Colon (tissue), 2 donors: ENCODE results near the gene TOP3A.
"Not testable (repeated sequence)": the region's sequence is repeated elsewhere in the genome, so short reads cannot be mapped to it uniquely, and the experiment has no call there.

Experiments
- FAIRE-seq: peaks from 2 replicates; lab custom pipeline; 2012; peaks lifted over from hg19 to GRCh38; lab: Jason Lieb, UNC
- donor health status: control.
- donor health status: control.

TOP3A gene, protein sequence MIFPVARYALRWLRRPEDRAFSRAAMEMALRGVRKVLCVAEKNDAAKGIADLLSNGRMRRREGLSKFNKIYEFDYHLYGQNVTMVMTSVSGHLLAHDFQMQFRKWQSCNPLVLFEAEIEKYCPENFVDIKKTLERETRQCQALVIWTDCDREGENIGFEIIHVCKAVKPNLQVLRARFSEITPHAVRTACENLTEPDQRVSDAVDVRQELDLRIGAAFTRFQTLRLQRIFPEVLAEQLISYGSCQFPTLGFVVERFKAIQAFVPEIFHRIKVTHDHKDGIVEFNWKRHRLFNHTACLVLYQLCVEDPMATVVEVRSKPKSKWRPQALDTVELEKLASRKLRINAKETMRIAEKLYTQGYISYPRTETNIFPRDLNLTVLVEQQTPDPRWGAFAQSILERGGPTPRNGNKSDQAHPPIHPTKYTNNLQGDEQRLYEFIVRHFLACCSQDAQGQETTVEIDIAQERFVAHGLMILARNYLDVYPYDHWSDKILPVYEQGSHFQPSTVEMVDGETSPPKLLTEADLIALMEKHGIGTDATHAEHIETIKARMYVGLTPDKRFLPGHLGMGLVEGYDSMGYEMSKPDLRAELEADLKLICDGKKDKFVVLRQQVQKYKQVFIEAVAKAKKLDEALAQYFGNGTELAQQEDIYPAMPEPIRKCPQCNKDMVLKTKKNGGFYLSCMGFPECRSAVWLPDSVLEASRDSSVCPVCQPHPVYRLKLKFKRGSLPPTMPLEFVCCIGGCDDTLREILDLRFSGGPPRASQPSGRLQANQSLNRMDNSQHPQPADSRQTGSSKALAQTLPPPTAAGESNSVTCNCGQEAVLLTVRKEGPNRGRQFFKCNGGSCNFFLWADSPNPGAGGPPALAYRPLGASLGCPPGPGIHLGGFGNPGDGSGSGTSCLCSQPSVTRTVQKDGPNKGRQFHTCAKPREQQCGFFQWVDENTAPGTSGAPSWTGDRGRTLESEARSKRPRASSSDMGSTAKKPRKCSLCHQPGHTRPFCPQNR

DNA sequence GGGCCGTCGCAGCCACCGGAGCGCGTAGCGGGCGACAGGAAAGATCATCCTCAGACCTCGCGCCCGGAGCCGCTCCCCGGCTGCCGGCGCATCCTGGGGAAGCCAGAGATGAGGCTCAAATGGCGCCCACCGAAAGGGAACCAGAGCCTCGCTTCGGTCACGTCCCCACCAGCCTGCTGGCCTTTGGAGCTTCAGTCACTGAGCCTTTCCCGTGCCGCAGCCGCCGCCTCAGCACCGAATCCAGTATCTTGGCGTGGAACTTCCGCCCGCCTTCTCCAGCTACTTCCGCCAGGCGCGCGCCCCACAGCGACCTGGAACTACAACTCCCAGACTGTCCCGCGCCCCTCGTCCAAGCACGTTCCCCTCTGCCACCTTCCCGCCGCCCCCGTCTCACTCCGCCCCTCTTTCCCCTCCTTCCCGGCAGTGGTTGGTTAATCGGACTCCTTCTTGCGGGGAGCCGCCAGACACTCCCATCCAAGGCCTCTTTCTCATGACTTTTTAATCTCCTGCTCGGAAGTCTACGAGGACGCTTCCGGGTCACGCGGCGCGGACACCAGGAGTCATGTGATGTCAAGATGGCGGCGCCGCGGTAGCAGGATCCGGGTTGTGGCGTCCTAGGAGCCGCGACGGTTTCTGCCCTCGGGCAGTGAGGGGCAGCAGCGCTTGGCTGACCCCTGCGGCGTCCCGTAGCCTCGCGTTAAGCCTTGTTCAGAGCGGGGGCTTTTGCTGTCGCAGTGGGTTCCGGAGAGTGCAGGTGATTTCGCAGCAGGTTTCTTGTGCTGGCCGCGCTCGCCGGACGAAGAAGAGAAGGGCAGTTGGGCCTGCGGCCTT lies at the start of gene TOP3A, which contains the start of gene SMCR8:
Gene TOP3A (minus strand): TSS at position 264 of the 831 bp plus-strand sequence. CDS start 216 bp downstream, at position 48.
Gene SMCR8 (plus strand): TSS at position 563 of the 831 bp plus-strand sequence. CDS start 497 bp downstream, outside the sequence.
- no peak for FAIRE-seq

DNA sequence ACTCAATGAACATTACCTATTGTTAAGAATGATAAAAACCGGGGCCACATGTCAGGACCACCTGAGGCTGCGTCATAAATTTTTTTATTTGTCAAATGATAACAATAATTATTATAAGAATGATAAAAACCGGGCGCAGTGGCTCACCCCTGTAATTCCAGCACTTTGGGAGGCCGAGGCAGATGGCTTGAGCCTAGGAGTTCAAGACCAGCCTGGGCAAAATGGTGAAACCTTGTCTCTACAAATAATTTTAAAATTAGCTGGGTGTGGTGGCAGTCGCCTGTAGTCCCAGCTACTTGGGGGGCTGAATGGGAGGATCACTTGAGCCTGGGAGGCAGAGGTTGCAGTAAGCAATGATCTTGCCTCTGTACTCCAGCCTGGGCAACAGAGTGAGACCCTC lies 49.4 kb upstream of the TOP3A start:
- FAIRE-seq, result no peak

DNA sequence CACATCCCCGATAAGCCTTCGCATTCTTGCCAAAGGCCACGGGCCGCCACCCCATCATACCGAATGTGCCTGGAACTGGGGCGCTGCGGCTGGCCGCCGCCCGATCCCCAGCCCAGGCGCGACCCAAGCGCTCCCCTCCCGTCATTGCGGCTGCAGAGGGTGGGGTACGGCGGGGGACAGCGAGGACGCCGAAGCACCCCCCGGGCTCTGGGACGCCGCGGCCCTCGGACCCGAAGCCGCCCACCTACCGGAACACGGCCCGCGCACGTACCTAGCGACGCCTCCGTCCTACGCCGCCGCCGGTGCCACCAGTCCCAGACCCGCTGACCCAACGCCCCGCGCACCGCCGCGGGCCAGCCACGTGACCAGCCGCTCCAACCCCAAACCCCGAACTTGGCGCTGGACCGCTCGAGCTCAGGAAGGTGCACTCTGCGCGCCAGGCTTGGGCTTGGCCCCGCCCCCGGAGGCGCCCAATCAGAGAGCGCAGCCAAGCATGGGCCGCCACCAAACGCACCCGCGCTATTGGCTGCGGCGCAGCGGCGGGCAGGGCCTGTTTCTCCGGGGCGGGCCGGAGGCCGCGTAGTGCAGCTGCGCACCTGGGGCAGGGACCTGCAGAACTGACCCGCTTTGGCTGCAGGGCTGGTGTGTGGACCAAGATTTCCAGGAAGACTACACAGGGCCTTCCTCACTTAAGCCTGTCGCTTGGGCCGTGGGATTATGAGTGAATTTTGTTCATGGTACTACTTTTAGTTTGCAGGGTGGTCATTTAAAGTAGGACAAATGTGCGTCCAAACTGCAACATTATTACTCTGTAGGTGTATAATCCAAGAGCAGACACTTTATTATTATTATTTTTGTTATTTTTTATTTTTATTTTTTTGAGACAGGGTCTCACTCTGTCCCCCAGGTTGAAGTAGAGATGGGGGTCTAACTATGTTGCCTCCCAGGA lies 48.6 kb upstream of the TOP3A start, which contains the start of gene SHMT1:
Gene SHMT1 (minus strand): TSS at position 450 of the 949 bp plus-strand sequence. CDS start 7,569 bp downstream, outside the sequence.
- no peak for FAIRE-seq

DNA sequence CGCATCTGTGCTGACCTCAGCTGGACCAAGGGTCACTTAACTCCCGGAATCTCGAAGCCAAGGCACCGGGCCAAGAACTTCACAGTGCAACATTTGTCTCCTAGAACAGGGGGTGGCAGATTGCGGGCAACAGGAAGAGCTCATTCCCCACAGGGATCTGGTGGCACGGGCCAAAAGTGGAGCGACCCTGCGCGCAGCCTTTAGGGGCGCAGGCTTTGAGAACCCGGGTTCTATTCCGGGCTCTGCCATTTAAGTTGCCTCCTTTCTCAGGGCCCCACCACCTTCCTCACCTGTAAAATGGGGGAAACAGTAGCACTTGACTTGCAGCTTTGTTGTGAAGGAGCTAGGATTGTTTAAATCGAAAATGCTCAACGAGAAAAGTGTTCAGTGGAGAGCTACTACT lies 47.9 kb upstream of the TOP3A start:
- no peak for FAIRE-seq

DNA sequence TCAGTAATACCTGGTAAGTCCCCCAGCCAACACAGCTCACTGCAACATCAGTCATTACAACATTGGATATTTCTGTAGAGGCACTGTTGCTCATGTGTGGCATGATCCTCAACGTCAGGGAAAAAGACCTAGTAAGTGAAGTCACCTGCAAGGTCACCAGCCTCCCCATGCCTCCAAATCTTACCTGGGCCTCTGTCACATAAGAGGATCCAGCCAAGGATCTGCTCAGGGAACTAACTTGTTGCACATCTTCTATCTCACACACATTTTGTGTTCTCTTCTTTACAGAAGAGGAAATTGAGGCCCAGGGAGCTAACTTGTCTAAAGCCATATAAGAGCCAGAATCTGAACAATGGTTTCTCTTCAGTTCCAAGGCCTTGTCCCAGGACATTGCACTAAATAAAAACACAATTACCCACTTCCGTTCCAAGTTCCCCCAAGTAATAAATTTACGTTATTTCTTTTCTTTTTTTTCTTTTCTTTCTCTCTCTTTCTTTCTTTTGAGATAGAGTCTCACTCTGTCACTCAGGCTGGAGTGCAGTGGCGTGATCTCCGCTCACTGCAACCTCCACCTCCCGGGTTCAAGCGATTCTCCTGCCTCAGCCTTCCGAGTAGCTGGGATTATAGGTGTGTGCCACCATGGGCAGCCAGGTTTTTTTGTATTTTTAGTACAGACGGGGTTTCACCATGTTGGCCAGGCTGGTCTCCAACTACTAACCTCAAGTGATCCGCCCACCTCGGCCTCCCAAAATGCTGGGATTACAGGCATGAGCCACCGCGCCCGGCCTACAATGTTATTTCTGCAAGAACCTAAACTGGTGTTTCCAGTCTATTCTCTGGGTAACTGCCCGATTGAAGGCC lies 47.3 kb upstream of the TOP3A start:
- FAIRE-seq, result no peak

DNA sequence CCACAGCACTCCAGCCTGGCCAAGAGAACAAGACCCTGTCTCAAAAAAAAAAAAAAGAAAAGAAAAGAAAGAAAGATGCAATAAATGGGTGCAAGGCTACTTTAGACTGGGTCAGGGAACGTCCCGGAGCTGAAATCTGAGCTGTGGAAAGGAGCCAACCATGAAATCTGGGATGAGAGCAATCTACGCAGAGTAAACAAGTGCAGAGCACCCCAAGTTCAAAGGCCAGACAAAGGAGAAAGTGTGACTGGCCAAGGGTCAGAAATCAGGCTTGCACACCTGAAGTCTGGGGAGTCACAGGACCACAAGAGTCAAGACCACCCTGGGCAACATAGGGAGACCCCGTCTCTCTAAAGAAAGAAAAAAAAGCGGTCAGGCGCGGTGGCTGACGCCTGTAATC lies 45.7 kb upstream of the TOP3A start:
- no peak for FAIRE-seq

DNA sequence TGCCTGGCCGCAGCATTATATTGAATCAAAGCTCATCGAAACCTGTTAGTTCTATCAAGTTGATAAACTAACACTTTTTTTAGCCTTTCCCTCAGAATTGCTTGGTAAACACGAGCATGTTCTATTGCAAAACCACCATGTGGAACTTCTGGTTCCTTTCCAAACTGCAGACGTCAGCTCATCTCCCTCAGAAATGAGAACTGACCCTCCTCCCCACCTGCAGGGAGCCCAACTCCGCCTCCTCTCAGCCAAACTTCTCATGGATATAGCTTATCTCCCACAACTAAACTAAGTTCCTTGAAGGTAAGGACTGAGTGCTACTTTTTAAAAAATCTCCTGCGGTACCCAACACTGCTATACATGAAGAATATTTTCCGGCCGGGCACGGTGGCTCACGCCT lies 41.8 kb upstream of the TOP3A start:
- no peak for FAIRE-seq

DNA sequence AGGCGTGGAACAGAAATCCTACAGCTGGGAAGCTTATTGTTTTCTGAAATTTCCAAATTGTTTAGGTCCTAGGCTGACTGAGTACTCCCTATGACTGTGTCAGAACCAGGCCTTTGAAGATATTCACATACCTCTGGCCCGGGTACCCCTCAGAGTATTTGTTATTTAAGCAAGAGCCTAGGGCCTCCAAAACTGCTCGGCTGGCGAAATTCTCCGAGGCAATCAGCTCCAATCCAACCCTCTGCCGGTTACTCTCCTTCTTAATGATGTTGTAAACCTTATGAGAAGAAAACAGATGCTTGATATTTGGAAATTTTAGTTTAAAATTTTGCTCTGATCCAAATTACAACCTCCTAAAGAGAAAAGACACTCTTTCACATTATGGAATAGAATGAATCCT lies 38.7 kb upstream of the TOP3A start:
- FAIRE-seq, result no peak

DNA sequence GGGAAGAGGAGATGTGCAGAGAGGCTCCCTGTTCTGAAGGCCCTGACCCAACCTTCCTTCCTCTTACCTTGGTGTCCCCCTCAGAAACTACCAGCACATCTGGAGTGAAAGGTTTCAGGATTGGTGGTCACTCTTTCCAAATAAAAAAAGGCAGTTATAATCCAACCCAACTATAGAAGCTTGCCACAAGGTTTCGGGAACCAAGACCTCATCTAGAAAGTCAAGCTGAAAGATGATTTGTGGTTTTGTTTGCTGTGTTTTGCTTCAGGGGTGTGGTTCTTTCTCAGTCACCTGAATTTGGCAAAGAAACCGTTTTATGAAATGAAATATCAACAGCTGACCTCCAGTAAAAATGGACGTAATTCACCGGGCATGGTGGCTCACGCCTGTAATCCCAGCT lies 29.2 kb upstream of the TOP3A start:
- FAIRE-seq, result no peak

DNA sequence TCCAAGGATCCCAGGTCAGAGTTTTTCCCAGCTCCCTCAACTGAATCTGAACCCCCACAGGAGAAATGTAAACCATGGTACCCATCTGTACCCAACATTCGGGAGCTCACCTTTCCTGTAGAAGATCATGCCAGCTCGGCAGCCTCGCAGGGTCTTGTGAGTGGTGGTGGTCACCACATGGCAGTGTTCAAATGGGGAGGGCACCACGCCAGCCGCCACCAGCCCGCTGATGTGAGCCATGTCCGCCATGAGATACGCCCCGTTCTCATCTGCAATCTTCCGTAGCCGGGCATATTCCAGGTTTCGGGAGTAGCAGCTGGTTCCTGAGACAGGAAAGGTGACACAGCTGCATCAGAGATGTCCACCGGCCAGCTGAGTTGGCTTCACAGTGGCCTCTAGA lies 25.1 kb upstream of the TOP3A start:
- no peak for FAIRE-seq

DNA sequence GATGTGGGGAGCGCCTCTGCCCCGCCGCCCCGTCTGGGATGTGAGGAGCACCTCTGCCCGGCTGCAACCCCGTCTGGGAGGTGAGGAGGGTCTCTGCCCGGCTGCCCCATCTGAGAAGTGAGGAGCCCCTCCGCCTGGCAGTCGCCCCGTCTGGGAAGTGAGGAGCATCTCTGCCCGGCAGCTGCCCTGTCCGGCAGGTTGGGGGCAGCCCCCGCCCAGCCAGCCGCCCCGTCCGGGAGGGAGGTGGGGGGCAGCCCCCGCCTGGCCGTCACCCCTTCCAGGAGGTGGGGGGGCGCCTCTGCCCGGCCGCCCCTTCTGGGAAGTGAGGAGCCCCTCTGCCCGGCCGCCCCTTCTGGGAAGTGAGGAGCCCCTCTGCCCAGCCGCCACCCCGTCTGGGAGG lies 23.4 kb upstream of the TOP3A start:
- not testable (repeated sequence) for FAIRE-seq

DNA sequence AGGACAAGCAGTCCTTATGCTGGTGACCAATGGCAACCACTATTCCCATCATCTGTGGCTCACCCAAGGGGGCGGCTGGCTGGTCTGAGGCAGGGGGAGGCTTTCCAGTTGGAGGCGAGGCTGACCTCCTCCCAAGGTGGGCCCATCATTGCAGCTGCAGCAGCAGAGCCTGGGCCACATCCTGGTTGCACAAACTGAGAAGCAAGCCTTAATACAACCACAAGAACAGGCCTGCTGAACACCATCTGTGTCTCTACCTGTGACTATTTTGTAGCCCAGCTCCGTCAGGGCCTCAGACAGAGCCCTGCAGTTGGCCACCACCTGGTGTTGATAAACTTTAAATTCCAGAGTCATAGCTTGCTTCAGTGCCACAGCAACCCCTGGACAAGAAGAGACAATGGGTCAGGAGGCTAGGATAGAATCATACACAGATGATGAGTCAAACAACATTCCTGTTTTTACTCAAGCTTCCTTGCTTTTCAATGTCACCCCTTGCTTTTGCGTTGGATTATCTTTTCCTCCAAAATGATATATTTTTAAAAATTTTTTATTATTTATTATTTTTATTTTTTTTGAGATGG lies 18.2 kb upstream of the TOP3A start:
- no peak for FAIRE-seq

DNA sequence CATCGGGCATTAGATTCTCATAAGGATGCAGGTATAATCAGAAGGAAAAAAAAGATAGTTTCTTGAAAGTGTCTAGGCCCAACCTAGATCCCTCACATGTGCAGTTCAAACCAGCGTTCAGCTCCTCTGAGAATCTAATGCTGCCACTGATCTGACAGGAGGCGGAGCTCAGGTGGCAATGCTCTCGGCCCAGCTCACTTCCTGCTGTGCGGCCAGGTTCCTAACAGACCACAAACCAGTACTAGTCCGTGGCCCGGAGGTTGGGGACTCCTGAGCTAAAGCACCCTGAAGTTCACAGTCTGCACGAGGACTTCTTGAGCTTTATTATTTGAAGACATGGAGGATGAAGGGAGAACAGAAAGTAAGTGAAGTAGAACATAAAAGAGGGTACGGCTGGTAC lies 17.1 kb upstream of the TOP3A start:
- FAIRE-seq, result no peak

DNA sequence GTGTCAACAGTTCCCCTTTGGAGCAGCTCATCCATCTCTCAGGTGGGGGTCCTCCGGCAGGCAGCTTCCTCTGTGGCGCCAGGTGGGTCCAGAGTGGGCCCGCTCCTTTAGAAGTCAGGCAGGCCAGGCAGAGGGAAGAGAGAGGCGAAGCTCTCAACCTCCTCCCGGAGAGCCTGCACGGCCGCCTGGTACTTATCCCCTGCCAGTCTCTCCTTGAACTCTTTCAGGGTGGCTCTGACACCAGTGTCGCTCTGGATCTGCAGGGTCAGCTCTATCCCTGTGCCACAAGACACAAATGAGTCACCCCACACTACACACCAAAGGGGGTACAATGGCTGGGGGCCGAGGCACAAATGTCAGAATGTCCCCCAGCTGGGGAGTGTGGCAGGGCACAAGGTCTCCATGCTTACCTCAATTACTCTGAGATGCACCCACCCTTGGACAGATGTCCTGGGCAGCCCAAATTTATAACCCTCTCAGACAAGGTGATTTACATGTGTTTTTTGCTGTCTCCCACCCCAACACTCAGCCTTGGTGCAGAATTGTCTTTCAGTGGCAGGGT lies 13.9 kb upstream of the TOP3A start:
- no peak for FAIRE-seq

DNA sequence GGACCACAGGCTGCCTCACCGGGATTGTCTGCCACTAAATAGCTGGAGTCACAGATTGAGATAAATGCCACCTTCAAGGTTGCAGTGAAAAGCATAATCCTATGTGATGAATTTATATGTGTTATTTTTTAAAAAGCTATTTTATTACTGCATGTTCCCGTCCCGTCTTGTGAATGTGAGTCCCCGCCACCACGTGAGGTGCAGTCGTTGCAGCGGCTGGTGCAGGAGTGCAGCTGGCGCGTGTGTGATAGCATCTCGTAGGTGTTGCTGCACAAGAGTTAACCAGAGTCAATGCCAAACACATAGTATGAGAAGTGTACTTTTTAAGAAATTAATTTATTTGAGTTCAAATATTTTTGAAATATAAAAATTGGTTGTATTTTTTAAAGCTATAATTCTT lies 12.8 kb upstream of the TOP3A start:
- no peak for FAIRE-seq

DNA sequence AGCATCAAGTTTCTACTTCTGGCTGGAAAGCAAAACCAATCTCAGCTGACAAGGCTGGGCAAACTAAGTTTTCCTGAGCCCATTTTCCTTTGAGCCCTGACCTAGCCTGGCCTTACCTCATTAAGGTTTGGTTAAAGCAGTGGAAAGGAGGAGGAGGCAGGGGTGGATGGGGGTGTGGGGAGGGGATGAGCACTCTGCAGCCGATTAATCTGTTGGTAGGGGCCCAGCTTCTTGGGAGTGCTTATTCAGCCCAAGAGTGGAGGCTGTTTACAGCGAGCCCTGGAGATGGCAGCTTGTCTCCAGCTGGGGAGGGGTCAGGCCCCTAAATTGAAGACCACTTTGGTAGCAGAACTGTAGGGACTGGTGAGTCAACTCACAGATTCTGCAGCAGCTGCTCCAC lies 12.3 kb upstream of the TOP3A start:
- FAIRE-seq, result no peak

DNA sequence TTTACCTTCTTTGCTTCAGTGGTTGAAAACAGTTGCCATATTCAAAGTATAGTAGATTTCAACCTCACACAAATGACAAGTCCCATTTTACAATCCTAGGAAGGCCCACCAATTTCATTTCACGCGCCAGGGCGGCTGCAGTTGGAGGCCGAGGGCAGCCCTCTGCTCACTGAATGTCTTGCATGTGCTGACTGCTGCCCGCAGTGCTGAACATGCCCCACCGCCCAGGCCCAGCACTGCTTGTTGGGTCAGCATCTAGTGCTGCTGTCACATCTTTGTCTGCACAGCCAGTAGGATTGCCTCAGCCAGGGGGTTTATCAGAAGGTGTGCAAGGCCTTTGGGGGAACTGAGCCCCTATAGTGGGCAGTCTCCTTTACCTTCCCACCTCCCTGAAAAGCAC lies 11.8 kb upstream of the TOP3A start:
- FAIRE-seq, result no peak

DNA sequence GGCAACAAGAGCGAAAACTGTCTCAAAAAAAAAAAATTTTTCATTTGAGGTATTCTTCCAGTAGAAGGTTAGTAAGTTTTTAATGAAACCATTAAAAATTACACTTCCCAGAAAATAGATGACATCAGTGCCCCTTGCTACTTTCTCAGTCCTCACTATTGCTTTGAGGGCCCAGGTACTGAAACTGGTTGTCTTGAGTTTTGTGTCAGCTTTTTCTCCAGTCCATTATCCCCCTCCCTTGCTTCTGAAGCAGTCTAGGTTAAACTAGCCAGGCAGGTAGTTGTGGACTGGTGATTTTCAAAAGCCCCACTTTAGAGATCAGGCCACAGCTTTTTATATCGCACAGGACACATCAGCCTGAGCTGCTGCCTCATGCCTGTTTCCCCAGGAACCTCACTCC lies 11.2 kb upstream of the TOP3A start:
- FAIRE-seq, result no peak
